ENCODE measurements around the gene SFXN5. TPM values are rescaled to one million over a fixed set of nuclear protein-coding genes. Genes with fewer than 3 reads are reported as not detected.

The SFXN5 gene
- total and polyA plus RNA-seq, 2 donors (not counting 3 experiments of a cell fraction or from before 2014, with no cell fraction given) = 18.7 to 28.6 TPM

- Histone ChIP-seq H3K27ac (ENCODE audit: insufficient read depth, low read depth, low read length) (no peak overlapping the region), H4K20me1 (replicated peaks; ENCODE audit: control insufficient read depth, extremely low read depth, insufficient read depth, low read length) (no peaks in the 10 kb centered on the region), H3K9ac (replicated peaks; ENCODE audit: extremely low read depth, insufficient read depth, low read length) (no peak overlapping the region), H2AFZ (ENCODE audit: low read depth, low read length) (no peak overlapping the region), H3K9me1 (replicated peaks; ENCODE audit: control insufficient read depth, extremely low read depth, insufficient read depth, low read length) (no peaks in the 10 kb centered on the region), H3K4me2 (ENCODE audit: insufficient read depth, low read length) (no peak overlapping the region), H3K4me1 (ENCODE audit: control insufficient read depth, extremely low read depth, insufficient read depth, low read length) (peaks cover 14% of the 10 kb centered on the region), H3K36me3 (ENCODE audit: control insufficient read depth in 2 of 2, extremely low read depth in 1 of 2, insufficient read depth in 2 of 2, low read length in 2 of 2) (no peaks in the 10 kb centered on the region), H3K27me3 (ENCODE audit: control insufficient read depth in 2 of 2, insufficient read depth in 2 of 2, low read length in 2 of 2) (peaks cover 19 to 26% of the 10 kb centered on the region in 2 experiments), H3K9me3 (replicated peaks; ENCODE audit: control insufficient read depth, insufficient read depth, low read length) (no peaks in the 10 kb centered on the region), H3K4me3 (replicated peaks in 1 of 3; ENCODE audit: insufficient read depth in 1 of 3, low read depth in 1 of 3, low read length in 3 of 3) (no peak overlapping the region), H3K79me2 (ENCODE audit: control insufficient read depth, insufficient read depth, low read length) (no peaks in the 10 kb centered on the region)
- no TSS peak for BruUV-seq (replicated peaks)
- intact Hi-C loops (cut with micrococcal nuclease) (no loop called here), dilution Hi-C loops (cut with MboI; ENCODE audit: extremely low pct_ligation_motif_present, low sequenced_read_pairs) (no loop called here)
- DNase-seq (ENCODE audit: low read depth, low spot score) (no peak), FAIRE-seq (no peak)
- POLR2A ChIA-PET = no interaction called here
- no peak for TF ChIP-seq MYC (IDR thresholded peaks at IDR 0.05; ENCODE audit: low read depth, low read length)
- TF ChIP-seq MAX (IDR thresholded peaks at IDR 0.05; ENCODE audit: insufficient read depth, insufficient read length) = no peak
- TF ChIP-seq GATA2 (IDR thresholded peaks at IDR 0.05; ENCODE audit: insufficient read depth, insufficient read length, low read depth, low read length) = no peak
- TF ChIP-seq EZH2 (IDR thresholded peaks at IDR 0.05; ENCODE audit: borderline replicate concordance, low read depth, low read length, severe bottlenecking) = no peak
- TF ChIP-seq POLR2AphosphoS5 (IDR thresholded peaks at IDR 0.05; ENCODE audit: insufficient read depth, low read depth, low read length) = no peak
- no peak for TF ChIP-seq CTCF (IDR thresholded peaks at IDR 0.05; ENCODE audit: extremely low read depth in 1 of 2, insufficient read depth in 1 of 2, low read depth in 1 of 2, low read length in 2 of 2)
- no peak for TF ChIP-seq FOS (IDR thresholded peaks at IDR 0.05; ENCODE audit: borderline replicate concordance, insufficient read depth, low read length)
- TF ChIP-seq POLR2A (IDR thresholded peaks at IDR 0.05; ENCODE audit: low read depth, low read length) = no peak
- no peak for TF ChIP-seq JUN (IDR thresholded peaks at IDR 0.05; ENCODE audit: borderline replicate concordance, insufficient read depth, insufficient read length, low read depth)
- CTCF ChIA-PET = interaction anchor here (0.7 to 10.7 kb wide), 6 partner anchors 9 to 278 kb away, joined by 3 to 261 read pairs (median 3); partner anchors contain the start of gene SPR
These were observed 173.0 kb downstream of the SFXN5 start for GRCh38 chr2:72898585-72898906.
